Stimulated activated CD4-positive, alpha-beta T cell treated with anti-CD3 and anti-CD28 coated beads, Interleukin-15, amount 100 ng/mL, for 1 hour (primary cell): ENCODE data around the gene ADCY2.

Experiments used
- DNase-seq, 2 donors: peaks; one replicate each; pipeline ENCODE4 v3.0.0-alpha.2; 2020; ENCODE audit warnings: low read depth in 1 of 2, low spot score in 1 of 2

Gene ADCY2

GRCh38 chr5:7586480-7586879 lies 190.5 kb downstream of the ADCY2 start:
- DNase-seq, result no peak

DNA sequence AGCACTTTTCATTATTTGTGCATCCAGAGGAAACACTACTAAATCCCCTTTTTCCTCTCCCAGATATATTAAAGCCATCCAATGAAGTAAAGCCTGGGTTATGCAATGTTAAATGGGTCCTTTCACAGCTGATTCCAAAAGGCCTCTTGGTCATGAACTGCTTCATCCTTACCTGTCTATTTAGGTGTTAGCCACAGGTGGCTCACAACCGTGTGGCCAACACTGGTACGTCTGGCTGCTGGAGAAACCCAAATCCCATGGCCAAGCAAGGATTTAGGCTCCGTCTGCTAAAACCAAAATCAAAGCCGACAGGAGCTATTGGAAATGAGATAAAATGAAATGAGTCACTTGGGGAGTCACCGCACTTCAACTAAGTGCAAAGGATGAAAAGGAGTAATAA lies 193.9 kb downstream of the ADCY2 start:
- DNase-seq, result no peak

DNA sequence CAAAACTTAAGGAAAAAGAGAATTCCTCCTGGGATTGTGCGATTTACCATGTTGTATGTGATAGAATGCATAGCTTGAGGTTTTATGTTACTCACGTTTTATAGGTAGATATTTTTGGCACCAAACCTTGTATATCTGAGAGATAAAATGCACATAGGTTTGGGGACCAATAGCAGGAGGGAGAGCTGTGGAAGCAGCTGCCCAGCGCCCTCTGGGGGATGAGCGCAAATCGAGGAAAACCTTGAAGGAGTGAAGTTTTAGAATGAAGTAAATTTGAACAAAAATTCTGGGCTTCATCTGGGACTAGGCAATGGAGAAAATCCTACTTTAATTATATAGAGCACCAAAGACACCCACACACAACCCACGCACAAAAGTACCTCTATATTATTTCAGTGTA lies 197.0 kb downstream of the ADCY2 start:
- no peak for DNase-seq

DNA sequence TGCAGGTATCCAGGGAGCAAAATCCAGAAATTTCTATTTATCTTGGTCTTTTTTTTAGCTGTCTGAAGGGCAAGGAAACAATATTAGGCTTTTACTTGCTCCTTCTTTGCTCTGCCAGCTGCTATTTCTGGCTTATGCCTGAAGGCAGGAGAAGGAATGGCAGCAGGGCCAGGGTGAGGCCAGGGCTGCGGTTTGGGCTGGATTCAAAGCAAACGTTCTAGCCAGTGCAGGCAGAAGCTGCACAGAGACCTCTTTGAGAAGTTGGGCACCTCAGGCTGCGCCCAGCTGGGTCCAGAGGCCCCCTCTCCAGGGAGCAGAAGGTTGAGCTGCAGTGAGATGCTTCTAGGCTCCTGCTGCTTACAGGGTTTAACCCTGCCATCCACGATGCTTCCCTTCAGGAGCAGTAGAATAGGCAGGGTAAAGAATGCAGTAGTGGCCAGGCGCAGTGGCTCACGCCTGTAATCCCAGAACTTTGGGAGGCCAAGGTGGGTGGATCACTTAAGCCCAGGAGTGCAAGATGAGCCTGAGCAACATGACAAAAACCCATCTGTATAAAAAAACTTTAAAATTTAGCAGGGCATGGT lies 201.2 kb downstream of the ADCY2 start:
- DNase-seq, result no peak

DNA sequence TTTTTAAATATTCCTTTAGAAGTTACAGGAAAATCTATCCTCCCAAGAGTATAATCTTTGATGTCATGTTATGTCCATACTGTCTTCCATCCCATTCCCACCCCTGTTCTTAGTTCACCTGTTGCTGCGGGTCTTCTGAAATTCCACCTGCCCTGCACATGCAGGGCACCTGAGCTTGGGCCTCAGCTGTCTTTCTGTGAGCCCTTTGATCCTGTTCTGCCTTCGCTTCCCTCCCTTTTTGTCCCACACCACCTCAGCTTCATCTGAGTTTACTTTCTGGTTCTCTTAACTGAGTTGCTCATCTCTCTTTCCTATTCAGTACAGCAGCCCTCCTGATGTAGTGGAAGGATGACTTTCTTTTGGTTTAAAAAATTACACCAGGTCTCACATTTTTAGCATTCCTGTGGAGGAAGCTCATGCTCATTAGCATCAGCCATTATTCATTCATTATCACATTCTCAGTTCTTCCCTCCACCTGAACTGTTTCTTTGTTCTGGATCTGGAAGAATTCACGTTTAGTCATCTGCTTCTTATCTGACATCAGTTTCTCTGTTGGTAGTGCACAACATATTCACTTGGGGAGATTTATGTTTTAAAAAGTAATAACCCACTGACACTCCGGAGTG lies 211.0 kb downstream of the ADCY2 start:
- no peak for DNase-seq

- DNase-seq, result no peak
These were observed 212.8 kb downstream of the ADCY2 start for GRCh38 chr5:7608772-7609171.

DNA sequence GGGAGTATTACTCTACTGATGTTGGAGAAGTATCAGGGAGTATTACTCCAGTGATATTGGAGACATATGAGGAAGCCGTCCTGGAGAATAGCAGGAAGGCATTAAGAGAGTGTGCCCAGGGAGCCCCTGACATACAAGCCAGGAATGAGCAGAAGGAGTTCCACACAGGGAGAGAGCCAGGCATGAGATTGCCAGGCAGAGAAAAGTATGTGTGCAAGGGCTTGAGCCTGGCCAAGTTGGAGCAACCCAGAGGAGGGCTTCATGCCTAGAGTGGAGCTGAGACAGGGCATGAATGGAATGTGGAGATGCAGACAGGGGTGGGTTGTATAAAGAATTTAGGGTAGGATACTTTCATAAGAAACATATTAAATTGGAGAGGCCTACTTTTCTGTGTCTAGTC lies 213.8 kb downstream of the ADCY2 start:
- DNase-seq, result no peak

- DNase-seq, result no peak
These were observed 214.7 kb downstream of the ADCY2 start for GRCh38 chr5:7610531-7611177.

DNA sequence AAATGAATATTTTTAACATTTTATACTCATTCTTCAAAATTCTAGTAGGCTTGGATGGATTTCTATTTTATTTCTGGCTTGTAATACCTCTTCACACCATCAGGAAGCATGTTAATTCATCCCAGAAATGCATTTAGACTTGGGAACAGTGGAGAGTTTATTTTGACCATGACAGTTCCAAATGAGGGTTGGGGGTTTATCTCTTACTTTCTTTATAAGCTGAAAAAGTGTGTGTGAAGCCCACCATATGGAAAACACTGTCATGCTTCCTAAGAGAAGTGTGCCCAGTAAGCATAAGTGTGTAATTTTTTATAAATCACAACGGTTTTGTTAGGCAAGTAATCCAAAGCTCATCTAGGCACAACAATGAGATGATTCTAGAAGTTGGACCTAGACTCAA lies 215.6 kb downstream of the ADCY2 start:
- DNase-seq, result no peak

DNA sequence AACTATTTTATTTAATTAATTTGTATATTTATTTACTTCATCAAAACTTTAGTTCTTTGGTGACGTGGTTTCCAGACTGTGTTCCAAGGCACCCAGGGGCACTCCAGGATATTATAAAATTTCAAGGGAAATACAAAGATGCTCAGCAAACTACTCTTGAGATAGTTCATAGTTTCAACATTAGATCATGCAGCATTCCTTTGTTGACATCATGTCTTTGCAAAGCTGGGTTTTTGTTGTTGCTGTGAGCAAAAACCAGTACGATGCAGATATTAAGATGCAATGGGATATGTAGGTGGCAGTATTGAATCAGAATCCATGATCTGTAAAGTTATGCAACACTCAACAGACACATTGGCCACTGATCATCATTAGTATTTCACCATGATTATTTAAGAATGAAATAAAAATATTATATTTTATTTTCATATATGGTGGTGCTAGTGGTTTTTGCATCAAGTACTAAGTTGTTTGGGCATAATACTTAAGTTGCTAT lies 219.7 kb downstream of the ADCY2 start:
- DNase-seq, result no peak

DNA sequence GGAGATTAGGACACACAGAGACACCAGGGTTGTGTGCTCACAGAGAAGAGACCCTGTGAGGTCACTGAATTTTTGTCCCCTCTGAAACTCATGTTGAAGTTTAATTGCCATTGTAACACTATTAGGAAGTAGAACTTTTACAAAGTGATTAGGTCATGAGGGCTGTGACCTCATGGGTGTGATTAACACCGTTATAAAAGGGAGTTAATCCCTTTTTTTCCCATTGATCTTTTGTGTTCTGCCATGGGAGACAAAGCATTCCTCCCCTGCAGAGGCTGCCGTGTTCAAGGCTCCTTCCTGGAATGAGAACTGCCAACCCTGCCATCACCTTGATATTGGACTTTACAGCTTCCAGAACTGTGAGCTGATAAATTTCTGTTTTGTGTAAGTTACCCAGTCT lies 221.0 kb downstream of the ADCY2 start:
- no peak for DNase-seq

- no peak for DNase-seq
These were observed 226.6 kb downstream of the ADCY2 start for GRCh38 chr5:7622498-7622897.

DNA sequence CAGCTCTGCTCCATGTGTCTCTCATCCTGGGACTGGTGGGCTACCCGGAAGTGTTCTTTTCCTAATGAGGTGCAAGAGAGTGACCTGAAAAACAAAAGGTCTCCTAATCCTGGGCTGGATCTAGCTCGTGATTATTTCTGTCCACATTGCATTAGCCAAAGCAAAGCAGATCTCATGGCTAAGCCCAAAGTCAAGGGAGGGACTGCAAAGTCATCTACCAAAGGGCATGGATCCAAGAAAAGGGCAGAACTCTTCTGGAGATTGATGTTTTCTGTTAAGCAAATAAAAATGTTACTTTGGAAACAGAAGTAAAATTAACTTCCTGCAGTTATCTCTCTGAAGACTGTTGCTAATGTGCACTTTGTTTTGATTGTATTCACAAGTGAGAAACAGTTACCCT lies 229.8 kb downstream of the ADCY2 start:
- no peak for DNase-seq

GRCh38 chr5:7628248-7628647 lies 232.3 kb downstream of the ADCY2 start:
- DNase-seq, result no peak

DNA sequence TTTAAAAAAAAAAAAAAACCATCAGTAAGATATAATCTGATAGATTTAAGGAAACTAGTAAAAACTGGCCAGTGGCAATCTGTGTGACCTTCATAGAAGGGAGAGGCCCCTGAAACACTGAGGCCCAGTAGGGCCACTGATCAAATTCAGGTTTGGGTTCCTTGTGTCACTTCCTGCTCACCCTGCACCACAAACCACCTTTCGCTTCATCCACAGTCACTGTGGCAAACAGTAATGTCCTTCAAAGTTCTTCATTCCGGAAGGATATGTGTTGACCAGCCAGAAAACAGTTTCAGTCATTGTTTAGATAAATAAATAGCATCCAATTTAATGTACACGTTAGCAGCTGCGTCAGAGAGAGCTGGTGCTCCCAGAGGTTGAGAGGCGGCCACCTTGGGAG lies 232.9 kb downstream of the ADCY2 start:
- DNase-seq, result no peak

DNA sequence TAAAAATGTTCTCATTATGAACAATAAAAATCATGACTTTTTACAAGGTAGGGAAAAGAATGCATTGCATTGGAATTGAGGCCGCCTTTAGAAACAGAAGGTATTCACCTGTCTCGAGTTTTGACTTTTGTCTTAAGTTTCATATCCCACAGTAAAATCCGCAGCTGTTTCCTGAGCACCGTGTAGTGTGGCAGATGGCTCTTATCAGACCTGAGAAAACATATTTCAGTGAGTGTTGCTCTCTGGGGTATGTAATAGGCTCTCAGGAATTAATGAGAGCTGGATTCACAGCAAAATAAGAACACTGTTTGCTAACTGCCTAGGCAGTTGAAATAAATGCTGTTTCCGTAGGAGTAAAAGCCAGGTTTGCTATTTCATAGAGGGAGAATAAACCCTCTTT lies 233.6 kb downstream of the ADCY2 start:
- DNase-seq, result no peak

GRCh38 chr5:7634837-7635236 lies 238.9 kb downstream of the ADCY2 start:
- no peak for DNase-seq

- DNase-seq, result no peak
These were observed 242.5 kb downstream of the ADCY2 start for GRCh38 chr5:7638456-7638855.

DNA sequence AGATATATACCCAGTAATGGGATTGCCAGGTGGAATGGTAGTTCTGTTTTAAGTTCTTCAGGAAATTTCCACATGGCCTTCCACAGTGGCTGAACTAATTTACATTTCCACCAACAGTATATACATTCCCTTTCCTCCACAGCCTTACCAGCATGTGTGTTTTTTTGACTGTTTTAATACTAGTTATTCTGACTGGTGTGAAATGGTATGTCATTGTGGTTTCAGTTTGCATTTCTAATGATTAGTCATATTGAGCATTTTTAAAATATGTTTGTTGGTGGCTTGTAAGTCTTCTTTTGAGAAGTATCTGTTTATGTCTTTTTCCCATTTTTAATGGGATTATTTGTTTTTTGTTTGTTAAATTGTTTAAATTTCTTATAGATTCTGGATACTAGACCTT lies 246.1 kb downstream of the ADCY2 start:
- DNase-seq, result no peak

DNA sequence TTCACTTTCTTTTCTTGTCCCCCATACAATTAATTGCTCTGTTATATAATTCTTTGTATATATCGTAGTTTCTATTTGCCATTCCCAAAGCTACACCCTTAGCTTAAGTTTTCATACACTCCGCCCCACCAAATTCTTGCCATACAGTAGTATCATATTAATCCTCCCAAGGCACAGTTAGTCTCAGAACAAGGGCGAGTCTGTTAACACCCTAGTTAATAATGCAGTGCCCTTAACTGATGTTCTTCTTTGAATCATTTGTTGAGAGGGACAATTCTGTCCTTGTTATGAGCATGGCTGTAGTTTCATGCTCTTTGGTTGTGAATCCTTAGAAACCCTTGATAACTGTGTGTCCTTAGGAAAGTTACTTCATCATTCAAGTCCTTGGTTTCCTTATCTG lies 248.8 kb downstream of the ADCY2 start:
- no peak for DNase-seq

GRCh38 chr5:7650755-7651154 lies 254.8 kb downstream of the ADCY2 start:
- DNase-seq, result no peak

GRCh38 chr5:7653046-7653445 lies 257.1 kb downstream of the ADCY2 start:
- no peak for DNase-seq

- no peak for DNase-seq
These were observed 261.2 kb downstream of the ADCY2 start for GRCh38 chr5:7657153-7657552.
